Measurements from ENCODE around the gene GAS2L1. TPM values are rescaled to one million over a fixed set of nuclear protein-coding genes. Genes with fewer than 3 reads are reported as not detected.
A peak's percentile ranks its signal among the peaks of the same experiment; 100 is the strongest.

GAS2L1 gene
- total and polyA plus RNA-seq, 2 of the 4 experiments (the other 2 are of a cell fraction) = 1.4 to 15.6 TPM

- no peak overlapping the region; the same call in 1 of the 2 replicates for H3K4ac ChIP-seq (ENCODE audit: low read depth, low read length)
These were observed 36.5 kb upstream of the GAS2L1 start for GRCh38 chr22:29269731-29270474.

More at GRCh38 chr22:29269731-29270474, 36.5 kb upstream of the GAS2L1 start:
- Histone ChIP-seq H2BK5ac (ENCODE audit: low read depth, low read length, poor library complexity, severe bottlenecking) (peak overlapping the region; percentile 22), H3K9me3 (ENCODE audit: control insufficient read depth, insufficient read depth, low read length) (no peaks in the 10 kb centered on the region), H3K23ac (ENCODE audit: low read depth, low read length) (peak overlapping the region; percentile 77), H2BK120ac (ENCODE audit: low read depth, low read length) (no peak overlapping the region), H2AK9ac (replicated peaks; ENCODE audit: low read depth, low read length, poor library complexity) (no peak overlapping the region), H3K14ac (replicated peaks; ENCODE audit: low read depth, low read length) (peak overlapping the region; percentile 70), H3K4me1 (ENCODE audit: control insufficient read depth, insufficient read depth, low read length) (peaks cover 17% of the 10 kb centered on the region), H3K9me1 (ENCODE audit: insufficient read depth, low read length) (peaks cover 16% of the 10 kb centered on the region), H2BK20ac (ENCODE audit: low read depth, low read length) (no peak overlapping the region), H4K20me1 (ENCODE audit: insufficient read depth, low read length) (peaks cover 65% of the 10 kb centered on the region), H3K36me3 (ENCODE audit: control insufficient read depth, insufficient read depth, low read length) (peaks cover 21% of the 10 kb centered on the region), H3K18ac (ENCODE audit: low read depth, low read length) (no peak overlapping the region), H2BK15ac (ENCODE audit: low read depth, low read length) (no peak overlapping the region), H3K4me3 (ENCODE audit: insufficient read depth, low read depth, low read length) (peak overlapping the region; percentile 75), H2AK5ac (ENCODE audit: low read depth, low read length) (no peak overlapping the region), H4K5ac (ENCODE audit: low read depth, low read length) (no peak overlapping the region), H2AFZ (replicated peaks; ENCODE audit: low read length, poor library complexity) (no peak overlapping the region), H4K91ac (ENCODE audit: insufficient read depth, low read depth, low read length) (no peak overlapping the region), H3K9ac (ENCODE audit: low read depth, low read length) (peak overlapping the region; percentile 99), H4K8ac (ENCODE audit: low read depth in 2 of 2, low read length in 2 of 2) (no peak overlapping the region), H3K27me3 (ENCODE audit: control insufficient read depth, insufficient read depth, low read length) (no peaks in the 10 kb centered on the region), H3K79me1 (ENCODE audit: low read depth in 1 of 2, low read length in 2 of 2) (peaks cover 15 to 60% of the 10 kb centered on the region in 2 experiments), H3K4me2 (ENCODE audit: low read depth, low read length) (peak overlapping the region; percentile 92), H3K27ac (ENCODE audit: insufficient read depth, low read length) (no peak overlapping the region; the same call in 1 of the 2 replicates), H3K56ac (ENCODE audit: extremely low read depth, insufficient read depth, low read length) (peak overlapping the region; percentile 30; the same call in 1 of the 2 replicates)
- ATAC-seq (ENCODE audit: low read depth) (no peak), DNase-seq (peak; percentile 12)
- WGBS, 2 experiments (ENCODE audit: extremely low coverage in 2 of 2, insufficient read length in 1 of 2) = 15% methylated on average over 6 of the region's 13 CpGs; no CpG with 5 or more reads in 1 of the 2 experiments
- no peak for TF ChIP-seq RFX5 (IDR thresholded peaks at IDR 0.05; ENCODE audit: low read depth, low read length)
- 0 out of 2 replicates have a peak, but pooled peaks have one; percentile 9 for TF ChIP-seq POLR2A (IDR thresholded peaks at IDR 0.05; ENCODE audit: low read depth, low read length)
- peak; percentile 61; the same call in 1 of the 2 replicates for TF ChIP-seq MXI1 (IDR thresholded peaks at IDR 0.05; ENCODE audit: borderline replicate concordance, low read depth, low read length)
- TF ChIP-seq CTCF (conservative IDR thresholded peaks at IDR 0.05; ENCODE audit: low read depth, low read length) = no peak
- TF ChIP-seq CEBPB (IDR thresholded peaks at IDR 0.05; ENCODE audit: low read depth, low read length) = no peak
- ChIA-PET POLR2A (ENCODE audit: unreplicated experiment) (interaction anchor here (0.5 to 0.6 kb wide), 3 partner anchors 231 to 1380 kb away, joined by 3 to 8 read pairs (median 6); no protein-coding TSS in a partner anchor), CTCF (no interaction called here)
- dilution Hi-C loops (cut with HindIII; ENCODE audit: low sequenced_read_pairs, unreplicated experiment) (no loop called here), in situ Hi-C loops (cut with MboI; ENCODE audit: low sequenced_read_pairs) (no loop called here), intact Hi-C loops (cut with micrococcal nuclease) (no loop called here)
- BruUV-seq (replicated peaks) = no TSS peak

All from IMR-90 (cell line).